ENCODE measurements around the gene SOHLH1.

GRCh38 chr9:135705376-135705775, 6.1 kb upstream of the SOHLH1 start:
- TF ChIP-seq CTCF (IDR thresholded peaks at IDR 0.05) (no peak), POLR2A (IDR thresholded peaks at IDR 0.05) (no peak), EP300 (IDR thresholded peaks at IDR 0.05) (no peak)

All from tibial nerve (tissue), 4 donors.